GM13976 (cell line): Measurements from ENCODE around the gene EPHX1.
"Not testable (repeated sequence)": the region's sequence is repeated elsewhere in the genome, so short reads cannot be mapped to it uniquely, and the experiment has no call there.

Experiments used
- DNase-seq: peaks from one replicate; pipeline ENCODE4 v3.0.0; 2012; ENCODE audit warnings: low spot score
- CTCF ChIP-seq: IDR thresholded peaks from 2 replicates; pipeline ENCODE4 v1.5.1; 2012; ENCODE audit warnings: borderline replicate concordance, mild to moderate bottlenecking; ENCODE audit not compliant: insufficient read depth; ENCODE audit errors: extremely low read depth, missing control alignments, control extremely low read depth
- in situ Hi-C: fragments of 300-500 bp; cut with MboI; formaldehyde crosslinking; loops from one replicate; pipeline ENCODE4 v1.12.0; 2022; ENCODE audit warnings: low sequenced_read_pairs, mixed read lengths, inconsistent platforms; ENCODE audit not compliant: unreplicated experiment

Gene EPHX1

GRCh38 chr1:225882694-225883615 lies 73.0 kb downstream of the EPHX1 start:
- DNase-seq = peak; percentile 64
- in situ Hi-C loops = no loop called here
- TF ChIP-seq CTCF = no peak

- no peak for TF ChIP-seq CTCF
- no peak for DNase-seq
- in situ Hi-C loops = no loop called here
These were observed 73.8 kb downstream of the EPHX1 start for GRCh38 chr1:225883616-225884265.

- in situ Hi-C loops = no loop called here
- DNase-seq = no peak
- TF ChIP-seq CTCF = no peak
These were observed 75.4 kb downstream of the EPHX1 start for GRCh38 chr1:225885336-225885735.

DNA sequence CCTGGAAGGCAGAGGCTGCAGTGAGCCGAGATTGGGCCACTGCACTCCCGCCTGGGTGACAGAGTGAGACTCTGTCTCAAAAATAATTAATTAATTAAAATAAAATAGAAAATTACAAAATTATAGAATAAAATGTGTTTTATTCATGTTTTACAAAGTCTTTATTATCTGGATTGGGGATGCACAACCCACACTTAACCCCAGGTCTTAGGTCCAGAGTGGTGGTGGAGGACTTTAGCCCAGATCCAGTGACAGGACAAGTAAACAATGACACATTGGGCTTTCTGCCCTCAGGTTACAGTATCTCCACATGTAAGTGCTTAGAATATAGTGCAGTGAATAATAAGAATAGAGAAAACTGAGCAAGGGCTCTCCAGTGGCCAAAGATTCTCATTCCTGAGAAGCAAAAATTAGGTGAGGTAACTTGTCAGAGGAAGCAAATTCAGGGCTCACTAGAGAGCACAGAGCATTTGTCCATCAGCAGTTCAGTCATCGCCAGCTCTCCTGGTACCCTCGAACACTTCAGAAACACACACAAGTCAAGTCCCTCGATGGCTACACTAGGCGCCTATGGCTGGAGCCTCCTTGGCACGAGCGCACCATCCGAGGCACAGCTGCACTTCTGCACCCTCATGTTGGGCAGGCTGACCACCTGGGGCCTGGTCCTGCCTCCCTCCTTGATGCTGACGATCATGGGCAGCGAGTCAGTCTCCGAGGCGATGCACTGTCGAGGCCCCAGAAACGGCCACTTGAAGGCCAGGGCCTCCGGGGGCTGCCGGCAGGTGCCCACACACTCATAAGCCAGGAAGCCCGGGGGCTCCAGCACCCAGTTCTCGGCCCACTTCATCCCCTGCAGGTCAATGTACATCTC lies 76.5 kb downstream of the EPHX1 start:
- no peak for TF ChIP-seq CTCF
- in situ Hi-C loops = no loop called here
- DNase-seq = no peak

GRCh38 chr1:225887030-225887314 lies 77.0 kb downstream of the EPHX1 start:
- TF ChIP-seq CTCF = no peak
- in situ Hi-C loops = no loop called here
- DNase-seq = no peak

GRCh38 chr1:225887554-225888288 lies 77.8 kb downstream of the EPHX1 start:
- DNase-seq, in situ Hi-C loops: not testable (repeated sequence)
